Upper lobe of left lung (tissue), 6 donors: ENCODE results near the gene PGPEP1. TPM values are rescaled to one million over a fixed set of nuclear protein-coding genes. Genes with fewer than 3 reads are reported as not detected.
"Not testable (repeated sequence)": the region's sequence is repeated elsewhere in the genome, so short reads cannot be mapped to it uniquely, and the experiment has no call there.

ENCODE experiments used
- ATAC-seq, 2 donors: fragments of 200-7000 bp; cut with Tn5 transposase; one replicate each; pipeline ENCODE4 v1.9.1; 2022; ENCODE audit warnings: mild to moderate bottlenecking in 2 of 2, moderate library complexity in 2 of 2; ENCODE audit not compliant: low FRiP score in 2 of 2
- DNase-seq, 2 donors: peaks; one replicate each; pipeline ENCODE4 v3.0.0-alpha.2; 2019 to 2020
- H3K27ac ChIP-seq, 4 donors: fragments of 200-600 bp; sonication (generic); one replicate each; pipeline ENCODE4 v1.5.1; 2016 to 2019
- H3K27me3 ChIP-seq, 4 donors: fragments of 200-600 bp; sonication (generic); one replicate each; pipeline ENCODE4 v1.5.1; 2017 to 2019
- H3K36me3 ChIP-seq, 4 donors: fragments of 200-600 bp; sonication (generic); one replicate each; pipeline ENCODE4 v1.5.1; 2016 to 2019
- H3K4me1 ChIP-seq, 4 donors: fragments of 200-600 bp; sonication (generic); one replicate each; pipeline ENCODE4 v1.5.1; 2018 to 2019
- H3K4me3 ChIP-seq, 4 donors: fragments of 200-600 bp; sonication (generic); one replicate each; pipeline ENCODE4 v1.5.1; 2017 to 2019; ENCODE audit warnings: mild to moderate bottlenecking in 2 of 4, moderate library complexity in 1 of 4
- H3K9me3 ChIP-seq, 4 donors: fragments of 200-600 bp; sonication (generic); one replicate each; pipeline ENCODE4 v1.5.1; 2018 to 2019
- CTCF ChIP-seq, 6 experiments: fragments of 450-650 bp in 4 of 6; fragments of 200-600 bp in 2 of 6; sonication (generic) in 2 of 6; IDR thresholded peaks; one replicate each; pipeline ENCODE4 v1.5.1; 2016 to 2019; ENCODE audit warnings: antibody characterized with exemption in 6 of 6
- EP300 ChIP-seq, 4 donors: sonication (generic); formaldehyde crosslinking; IDR thresholded peaks; one replicate each; pipeline ENCODE4 v1.5.1; 2017; ENCODE audit warnings: antibody characterized with exemption in 4 of 4, control low read depth in 2 of 4
- POLR2A ChIP-seq, 4 donors: fragments of 450-650 bp; IDR thresholded peaks; one replicate each; pipeline ENCODE4 v1.5.1; 2016 to 2017; ENCODE audit warnings: antibody characterized with exemption in 4 of 4, mild to moderate bottlenecking in 2 of 4
- POLR2AphosphoS5 ChIP-seq, 2 donors: sonication (generic); formaldehyde crosslinking; IDR thresholded peaks; one replicate each; pipeline ENCODE4 v1.5.1; 2017; ENCODE audit warnings: antibody characterized with exemption in 2 of 2
- WGBS, 2 donors: methylation state at CpG; one replicate each; pipeline ENCODE4 v1.1.5; 2017 to 2018; 5-methylcytosine and 5-hydroxymethylcytosine counted together
- total RNA-seq, 6 donors: library from RNA; depleted of rRNA in 4 of 6; stranded (reverse); fragments of >200 nt in 4 of 6; gene quantifications; one replicate each; pipeline versions ENCODE4 v1.1.0 to v1.2.1, GENCODE V29; 2016 to 2021
- donor health status: DM: no; HTN: no; CAD: no; lungs with moderate emphysema.
- donor health status: DM: no; HTN: yes; CAD: no; lungs with severe emphysema.

Gene PGPEP1
- total RNA-seq, 6 donors from 2014 or later, result 15.5 to 42.8 (median 28.1) TPM

GRCh38 chr19:18373892-18374629 lies 33.7 kb downstream of the PGPEP1 start:
- TF ChIP-seq POLR2A (IDR thresholded peaks at IDR 0.05) (peak in 1 of 4 donors; percentile 52), POLR2AphosphoS5 (IDR thresholded peaks at IDR 0.05) (peak; percentile 93 to 98), CTCF (IDR thresholded peaks at IDR 0.05) (no peak), EP300 (IDR thresholded peaks at IDR 0.05) (peak; percentile 62 to 98 (median 87))
- ATAC-seq, result peak; percentile 95 to 97
- H3K36me3 ChIP-seq, result no peaks in the 10 kb centered on the region
- no peaks in the 10 kb centered on the region for H3K27me3 ChIP-seq
- no peaks in the 10 kb centered on the region for H3K9me3 ChIP-seq
- 18 to 51% methylated on average over 6 to 17 of the region's 17 CpGs for WGBS, 2 donors
- peaks cover 25 to 60% (median 38%) of the 10 kb centered on the region in 4 donors for H3K4me1 ChIP-seq
- H3K27ac ChIP-seq, result peak overlapping the region; percentile 65 to 87 (median 83)
- DNase-seq, result peak; percentile 87 to 98
- H3K4me3 ChIP-seq, result no peak overlapping the region

- Histone ChIP-seq H3K36me3 (no peaks in the 10 kb centered on the region), H3K4me1 (peaks cover 46 to 79% (median 57%) of the 10 kb centered on the region in 4 donors), H3K27ac (peak overlapping the region in 3 of 4 donors; percentile 72 to 84 (median 83)), H3K27me3 (no peaks in the 10 kb centered on the region), H3K9me3 (no peaks in the 10 kb centered on the region), H3K4me3 (no peak overlapping the region)
- DNase-seq (no peak), ATAC-seq (peak in 1 of 2 donors; percentile 42)
- WGBS, 2 donors, result 66% methylated on average over 6 of the region's 6 CpGs
- TF ChIP-seq EP300 (IDR thresholded peaks at IDR 0.05), result peak in 1 of 4 donors; percentile 80
- TF ChIP-seq CTCF (IDR thresholded peaks at IDR 0.05), result no peak
- no peak for TF ChIP-seq POLR2AphosphoS5 (IDR thresholded peaks at IDR 0.05)
- TF ChIP-seq POLR2A (IDR thresholded peaks at IDR 0.05), result no peak
These were observed 36.6 kb downstream of the PGPEP1 start for GRCh38 chr19:18377026-18377425.

GRCh38 chr19:18379803-18380747 lies 39.7 kb downstream of the PGPEP1 start:
- DNase-seq (peak in 1 of 2 donors; percentile 85), ATAC-seq (peak; percentile 81 to 92)
- Histone ChIP-seq H3K9me3 (no peaks in the 10 kb centered on the region), H3K36me3 (no peaks in the 10 kb centered on the region), H3K4me1 (peaks cover 26 to 64% (median 45%) of the 10 kb centered on the region in 4 donors), H3K27me3 (no peaks in the 10 kb centered on the region), H3K4me3 (no peak overlapping the region), H3K27ac (peak overlapping the region; percentile 33 to 85 (median 82))
- TF ChIP-seq CTCF (IDR thresholded peaks at IDR 0.05) (no peak), POLR2AphosphoS5 (IDR thresholded peaks at IDR 0.05) (peak; percentile 54 to 56), POLR2A (IDR thresholded peaks at IDR 0.05) (peak in 1 of 4 donors; percentile 9), EP300 (IDR thresholded peaks at IDR 0.05) (peak in 1 of 4 donors; percentile 52)
- 28 to 33% methylated on average over 19 to 22 of the region's 22 CpGs for WGBS, 2 donors

- no peaks in the 10 kb centered on the region for H3K36me3 ChIP-seq
- H3K27me3 ChIP-seq, result no peaks in the 10 kb centered on the region
- no peaks in the 10 kb centered on the region for H3K9me3 ChIP-seq
- peak overlapping the region; percentile 33 to 85 (median 82) for H3K27ac ChIP-seq
- peaks cover 24 to 61% (median 42%) of the 10 kb centered on the region in 4 donors for H3K4me1 ChIP-seq
- ATAC-seq (no peak), DNase-seq (no peak)
- 64 to 77% methylated on average over 3 of the region's 3 CpGs for WGBS, 2 donors
- TF ChIP-seq CTCF (IDR thresholded peaks at IDR 0.05) (no peak), POLR2A (IDR thresholded peaks at IDR 0.05) (no peak), EP300 (IDR thresholded peaks at IDR 0.05) (no peak), POLR2AphosphoS5 (IDR thresholded peaks at IDR 0.05) (no peak)
- no peak overlapping the region for H3K4me3 ChIP-seq
These were observed 40.4 kb downstream of the PGPEP1 start for GRCh38 chr19:18380843-18381242.

GRCh38 chr19:18383622-18384021 lies 43.2 kb downstream of the PGPEP1 start:
- not testable (repeated sequence) for H3K27me3 ChIP-seq, ATAC-seq, DNase-seq, H3K9me3 ChIP-seq, H3K4me3 ChIP-seq, H3K36me3 ChIP-seq
- 88% methylated on average over 11 of the region's 11 CpGs for WGBS, 2 donors
- Histone ChIP-seq H3K4me1 (peaks cover 32 to 69% (median 56%) of the 10 kb centered on the region in 4 donors), H3K27ac (peak overlapping the region in 1 of 4 donors; percentile 64)
